Lung (tissue), 12 donors: ENCODE data around the gene FBXO31. TPM values are rescaled to one million over a fixed set of nuclear protein-coding genes. Genes with fewer than 3 reads are reported as not detected.

Experiments
- ATAC-seq: fragments of 200-7000 bp; cut with Tn5 transposase; one replicate; pipeline ENCODE4 v1.9.1; 2020; ENCODE audit warnings: moderate number of reproducible peaks; ENCODE audit not compliant: insufficient read depth, low FRiP score
- DNase-seq, 3 donors: peaks; one replicate each; pipeline ENCODE4 v3.0.0-alpha.2; 2013 to 2017
- H3K27ac ChIP-seq, 2 donors: one replicate each; pipeline ENCODE4 v1.5.1; 2013; ENCODE audit warnings: mild to moderate bottlenecking in 2 of 2, moderate library complexity in 2 of 2, control low read depth in 1 of 2, inconsistent platforms in 1 of 2, low read depth in 1 of 2, low read length in 1 of 2
- H3K27me3 ChIP-seq, 3 donors: one replicate each; pipeline ENCODE4 v1.5.1; 2013; ENCODE audit warnings: low read length in 2 of 3; ENCODE audit not compliant: control insufficient read depth in 3 of 3, insufficient read depth in 3 of 3
- H3K36me3 ChIP-seq, 4 donors: one replicate each; pipeline ENCODE4 v1.5.1; 2013; ENCODE audit warnings: low read length in 4 of 4, mild to moderate bottlenecking in 1 of 4, moderate library complexity in 1 of 4; ENCODE audit not compliant: control insufficient read depth in 4 of 4, insufficient read depth in 4 of 4
- H3K4me1 ChIP-seq, 5 donors: one replicate each; pipeline ENCODE4 v1.5.1; 2013; ENCODE audit warnings: low read length in 5 of 5, mild to moderate bottlenecking in 2 of 5, moderate library complexity in 1 of 5; ENCODE audit not compliant: control insufficient read depth in 5 of 5, insufficient read depth in 5 of 5
- H3K4me3 ChIP-seq: one replicate; pipeline ENCODE4 v1.5.1; 2013; ENCODE audit warnings: mild to moderate bottlenecking, control low read depth, moderate library complexity
- H3K9ac ChIP-seq, 2 donors: one replicate each; pipeline ENCODE4 v1.5.1; 2013; ENCODE audit warnings: low read length in 2 of 2, control low read depth in 1 of 2; ENCODE audit not compliant: insufficient read depth in 1 of 2
- H3K9me3 ChIP-seq, 4 donors: one replicate each; pipeline ENCODE4 v1.5.1; 2013; ENCODE audit warnings: low read length in 3 of 4, mild to moderate bottlenecking in 1 of 4, moderate library complexity in 1 of 4; ENCODE audit not compliant: control insufficient read depth in 4 of 4, insufficient read depth in 3 of 4
- WGBS, 2 donors: extraction: QIAGEN DNeasy Blood & Tissue Kit; methylation state at CpG; one replicate each; pipeline ENCODE4 v1.1.7; 2013; 5-methylcytosine and 5-hydroxymethylcytosine counted together
- polyA plus RNA-seq, 2 donors: library from polyadenylated mRNA; stranded (reverse); fragments of 200-250 nt; gene quantifications; one replicate each; pipeline ENCODE4 v1.2.1, GENCODE V29; 2013
- total RNA-seq, 2 donors: library from RNA; depleted of rRNA in 1 of 2; stranded (reverse); fragments of >200 nt in 1 of 2; gene quantifications; one replicate each; pipeline ENCODE4 v1.2.1, GENCODE V29; 2014 to 2021
- TF ChIP-seq, protein P1 (sequence below): IDR thresholded peaks from 2 replicates; pipeline ENCODE4 v1.5.1; 2012; ENCODE audit warnings: mild to moderate bottlenecking; ENCODE audit errors: control extremely low read depth, extremely low read depth
- donor health status: control.
- donor health status: control.
- donor health status: Bipolar disorder and iron deficiency.
- donor health status: healthy.
- donor health status: DM: yes; HTN: yes; CAD: no.

Gene FBXO31
- total and polyA plus RNA-seq, 4 donors: 10.1 to 35.1 (median 23.2) TPM

DNA sequence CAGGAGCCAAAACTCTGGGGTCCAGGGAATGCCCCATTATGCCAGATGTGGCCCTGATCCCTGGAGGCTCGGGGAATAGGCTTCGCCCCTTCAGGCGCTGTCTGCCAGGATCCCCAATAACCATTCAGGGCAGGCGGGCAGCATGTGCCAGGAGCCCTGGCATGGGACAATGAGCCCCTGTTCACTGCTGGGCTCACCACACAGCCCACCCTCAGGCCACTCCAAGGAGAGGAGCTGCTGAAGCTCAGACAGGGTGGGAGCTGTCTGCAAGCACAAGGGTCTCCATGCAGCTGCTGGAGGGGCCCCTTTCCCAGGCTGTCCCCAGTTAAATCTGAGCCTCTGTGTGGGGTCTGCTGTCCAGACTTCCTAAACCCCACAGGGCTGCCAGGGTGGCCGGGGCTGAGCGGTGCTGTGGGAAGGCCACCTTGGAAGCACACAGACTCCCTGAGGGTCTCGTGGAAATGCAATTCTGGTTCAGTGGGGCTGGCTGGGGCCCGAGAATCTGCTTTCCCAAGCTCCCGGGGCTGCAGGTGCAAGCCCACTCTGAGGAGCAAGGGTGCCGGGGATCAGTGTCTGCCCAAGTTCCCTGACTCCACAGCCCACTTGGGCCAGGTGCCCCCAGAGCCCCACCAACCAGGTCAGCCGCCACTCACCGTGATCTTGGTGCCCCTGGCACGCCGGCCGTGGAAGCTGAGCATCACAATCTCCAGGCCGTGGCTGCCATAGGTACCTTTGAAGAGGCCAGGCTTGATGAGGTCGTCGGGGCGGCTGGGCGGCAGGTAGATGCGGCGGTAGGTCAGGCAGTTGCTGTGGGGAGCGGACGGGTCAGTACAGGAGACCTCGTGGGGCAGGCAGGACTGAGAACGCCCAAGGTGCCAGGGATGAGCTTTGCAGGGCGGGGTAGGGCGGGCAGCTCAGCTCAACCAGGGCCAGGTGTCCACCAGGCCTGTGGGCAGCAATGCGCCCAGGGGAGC is 48.6 kb downstream of the FBXO31 start:
- Histone ChIP-seq H3K36me3 (peaks cover 0 to 67% (median 5%) of the 10 kb centered on the region in 4 donors), H3K27ac (no peak overlapping the region), H3K9me3 (no peaks in the 10 kb centered on the region), H3K9ac (no peak overlapping the region), H3K27me3 (no peaks in the 10 kb centered on the region), H3K4me3 (no peak overlapping the region), H3K4me1 (no peaks in the 10 kb centered on the region)
- DNase-seq: no peak
- TF ChIP-seq, protein P1, sequence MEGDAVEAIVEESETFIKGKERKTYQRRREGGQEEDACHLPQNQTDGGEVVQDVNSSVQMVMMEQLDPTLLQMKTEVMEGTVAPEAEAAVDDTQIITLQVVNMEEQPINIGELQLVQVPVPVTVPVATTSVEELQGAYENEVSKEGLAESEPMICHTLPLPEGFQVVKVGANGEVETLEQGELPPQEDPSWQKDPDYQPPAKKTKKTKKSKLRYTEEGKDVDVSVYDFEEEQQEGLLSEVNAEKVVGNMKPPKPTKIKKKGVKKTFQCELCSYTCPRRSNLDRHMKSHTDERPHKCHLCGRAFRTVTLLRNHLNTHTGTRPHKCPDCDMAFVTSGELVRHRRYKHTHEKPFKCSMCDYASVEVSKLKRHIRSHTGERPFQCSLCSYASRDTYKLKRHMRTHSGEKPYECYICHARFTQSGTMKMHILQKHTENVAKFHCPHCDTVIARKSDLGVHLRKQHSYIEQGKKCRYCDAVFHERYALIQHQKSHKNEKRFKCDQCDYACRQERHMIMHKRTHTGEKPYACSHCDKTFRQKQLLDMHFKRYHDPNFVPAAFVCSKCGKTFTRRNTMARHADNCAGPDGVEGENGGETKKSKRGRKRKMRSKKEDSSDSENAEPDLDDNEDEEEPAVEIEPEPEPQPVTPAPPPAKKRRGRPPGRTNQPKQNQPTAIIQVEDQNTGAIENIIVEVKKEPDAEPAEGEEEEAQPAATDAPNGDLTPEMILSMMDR: no peak
- 93% methylated on average over 29 of the region's 29 CpGs for WGBS, 2 donors
- no peak for ATAC-seq

DNA sequence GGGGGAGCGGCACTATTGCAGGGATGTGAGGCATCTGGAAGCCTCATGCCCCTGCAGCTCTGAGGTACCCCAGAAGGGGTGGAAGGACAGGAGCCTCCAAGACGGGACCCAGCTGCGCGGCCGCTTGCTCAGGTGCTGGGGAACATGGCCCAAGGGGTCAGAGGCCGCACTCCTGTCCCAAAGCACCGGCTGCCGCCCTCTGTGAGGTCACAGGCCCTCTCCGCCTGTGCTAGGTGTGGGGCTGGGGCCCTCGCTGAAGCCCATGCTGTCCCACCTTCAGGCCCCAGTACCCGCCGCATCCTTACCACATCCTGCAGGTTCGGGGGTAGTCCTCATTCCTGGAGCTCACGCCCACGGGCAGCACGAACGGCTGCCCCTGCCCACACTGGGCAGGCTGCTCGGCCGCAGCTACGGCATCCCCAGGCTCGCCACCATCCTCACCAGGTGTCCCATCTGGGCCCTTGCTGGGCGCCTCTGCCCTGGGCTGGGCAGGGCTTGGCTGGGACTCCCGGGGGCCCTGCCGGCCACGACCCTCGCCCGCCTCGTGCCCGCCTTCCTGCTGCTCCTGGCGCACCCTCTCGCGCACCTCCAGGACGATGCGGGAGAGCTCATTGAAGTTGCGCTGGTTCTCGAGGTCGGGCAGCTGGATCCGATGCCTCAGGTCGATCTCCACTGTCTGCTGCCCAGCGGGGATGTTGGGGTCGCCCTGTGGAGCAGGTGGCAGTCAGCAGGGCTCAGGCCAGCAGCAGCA is 49.8 kb downstream of the FBXO31 start:
- 94 to 95% methylated on average over 40 to 41 of the region's 41 CpGs for WGBS, 2 donors
- no peak overlapping the region for H3K9ac ChIP-seq
- H3K36me3 ChIP-seq: peaks cover 0 to 72% (median 6%) of the 10 kb centered on the region in 4 donors
- no peaks in the 10 kb centered on the region for H3K27me3 ChIP-seq
- H3K4me3 ChIP-seq: no peak overlapping the region
- H3K27ac ChIP-seq: no peak overlapping the region
- ATAC-seq (no peak), DNase-seq (no peak)
- no peaks in the 10 kb centered on the region for H3K4me1 ChIP-seq
- TF ChIP-seq, protein P1: no peak
- no peaks in the 10 kb centered on the region for H3K9me3 ChIP-seq

DNA sequence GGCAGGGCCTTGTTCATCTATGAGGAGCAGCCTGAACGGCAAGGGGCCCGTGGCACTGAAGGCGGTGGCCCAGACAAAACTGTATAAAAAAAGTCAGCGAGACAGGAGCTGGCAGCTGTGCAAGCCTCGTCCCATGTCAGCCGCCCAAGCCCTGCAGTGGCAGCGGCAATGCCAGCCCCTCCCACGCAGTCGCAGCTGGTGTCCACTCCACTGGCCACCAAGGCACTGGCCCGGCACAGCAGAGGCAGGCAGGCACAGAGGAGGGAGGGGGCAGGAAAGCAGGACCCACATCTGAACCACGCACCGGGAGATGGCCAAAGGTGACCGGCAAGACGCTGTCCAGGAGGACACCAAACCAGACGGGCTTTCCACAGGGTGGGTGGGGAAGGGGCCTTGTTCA is 50.5 kb downstream of the FBXO31 start:
- 95 to 96% methylated on average over 15 of the region's 15 CpGs for WGBS, 2 donors
- H3K4me1 ChIP-seq: no peaks in the 10 kb centered on the region
- H3K4me3 ChIP-seq: no peak overlapping the region
- H3K36me3 ChIP-seq: peaks cover 0 to 71% (median 10%) of the 10 kb centered on the region in 4 donors
- H3K9ac ChIP-seq: no peak overlapping the region
- H3K9me3 ChIP-seq: no peaks in the 10 kb centered on the region
- no peak for DNase-seq
- TF ChIP-seq, protein P1: no peak
- no peaks in the 10 kb centered on the region for H3K27me3 ChIP-seq
- no peak overlapping the region for H3K27ac ChIP-seq
- no peak for ATAC-seq
